ENCODE measurements around the gene UBE2D4.

DNA sequence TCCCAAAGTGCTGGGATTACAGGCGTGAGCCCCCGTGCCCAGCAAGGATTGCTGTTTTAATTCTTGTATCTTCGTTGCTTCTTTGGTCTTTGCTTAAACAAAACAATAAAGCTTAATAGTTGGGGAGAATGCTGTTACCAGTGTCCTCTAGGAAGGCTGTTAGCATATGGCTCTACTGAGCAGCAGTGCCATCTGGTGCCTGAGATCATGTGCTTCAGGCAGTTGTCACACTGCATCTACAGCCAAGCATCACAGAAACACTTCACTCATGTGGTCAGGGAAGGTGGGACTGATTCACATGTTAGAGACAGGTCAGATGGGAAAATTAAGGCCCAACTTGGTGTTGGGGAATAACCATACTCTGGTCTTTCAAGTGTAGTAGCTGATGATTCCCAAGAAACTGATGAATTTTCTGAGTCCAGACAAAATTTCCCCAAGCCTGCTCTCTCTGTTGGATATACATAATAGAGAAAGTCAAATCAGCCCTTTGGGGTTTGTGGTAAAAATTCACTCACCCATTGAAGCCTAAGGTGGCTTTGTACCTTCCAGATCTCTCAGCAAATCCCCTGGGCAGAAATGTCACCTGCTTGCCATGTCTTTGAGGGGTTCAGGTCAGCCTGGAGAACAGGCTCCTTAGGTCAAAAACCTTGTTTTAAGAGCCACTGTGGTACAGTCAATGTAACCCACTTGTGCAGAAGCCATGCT lies 28.4 kb downstream of the UBE2D4 start:
- TF ChIP-seq CTCF (conservative IDR thresholded peaks at IDR 0.05 in 1 of 2, IDR thresholded peaks at IDR 0.05 in 1 of 2; ENCODE audit: low read depth in 1 of 2, low read length in 2 of 2) (peak; percentile 49 to 62), EZH2 (IDR thresholded peaks at IDR 0.05; ENCODE audit: low read length, missing control alignments) (no peak)
